Occipital lobe (tissue), 2 donors: ENCODE data around the gene USP44. TPM values are rescaled to one million over a fixed set of nuclear protein-coding genes. Genes with fewer than 3 reads are reported as not detected.
"Not testable (repeated sequence)": the region's sequence is repeated elsewhere in the genome, so short reads cannot be mapped to it uniquely, and the experiment has no call there.

Experiments
- DNase-seq: peaks from one replicate; lab custom pipeline; 2025; lab: John Stamatoyannopoulos, UW
- total RNA-seq: library from RNA; depleted of rRNA; stranded (reverse); fragments of >200 nt; gene quantifications from one replicate; pipeline ENCODE4 v1.2.3, GENCODE V29; 2014

Gene USP44
- total RNA-seq, 1 donor from 2014 or later: 3.6 TPM

- no peak for DNase-seq
These were observed 39.3 kb downstream of the USP44 start for GRCh38 chr12:95511977-95512376.

GRCh38 chr12:95509300-95509699 is 42.0 kb downstream of the USP44 start:
- no peak for DNase-seq

- DNase-seq: no peak
These were observed 44.4 kb downstream of the USP44 start for GRCh38 chr12:95506707-95507523.

- no peak for DNase-seq
These were observed 46.2 kb downstream of the USP44 start for GRCh38 chr12:95505039-95505438.

GRCh38 chr12:95504140-95504539 is 47.1 kb downstream of the USP44 start:
- no peak for DNase-seq

GRCh38 chr12:95499772-95500171 is 51.5 kb downstream of the USP44 start:
- no peak for DNase-seq

- no peak for DNase-seq
These were observed 52.3 kb downstream of the USP44 start for GRCh38 chr12:95498968-95499367.

GRCh38 chr12:95497031-95497430 is 54.2 kb downstream of the USP44 start:
- DNase-seq: no peak

- DNase-seq: no peak
These were observed 55.8 kb downstream of the USP44 start for GRCh38 chr12:95495433-95495832.

GRCh38 chr12:95494888-95495287 is 56.4 kb downstream of the USP44 start:
- DNase-seq: no peak

GRCh38 chr12:95492462-95492861 is 58.8 kb downstream of the USP44 start:
- DNase-seq: no peak

- no peak for DNase-seq
These were observed 64.3 kb downstream of the USP44 start for GRCh38 chr12:95487024-95487423.

- DNase-seq: no peak
These were observed 66.8 kb downstream of the USP44 start for GRCh38 chr12:95484524-95484923.

- DNase-seq: not testable (repeated sequence)
These were observed 68.7 kb downstream of the USP44 start for GRCh38 chr12:95482564-95482963.

GRCh38 chr12:95481888-95482287 is 69.4 kb downstream of the USP44 start:
- DNase-seq: no peak

- DNase-seq: no peak
These were observed 70.2 kb downstream of the USP44 start for GRCh38 chr12:95481072-95481471.

- no peak for DNase-seq
These were observed 71.0 kb downstream of the USP44 start for GRCh38 chr12:95480230-95480629.

GRCh38 chr12:95474660-95474958 is 76.7 kb downstream of the USP44 start:
- no peak for DNase-seq

GRCh38 chr12:95473884-95474659 is 77.2 kb downstream of the USP44 start, which contains the start of gene METAP2:
Gene METAP2, plus strand, starts transcription at chr12:95474152. Its CDS starts 28 bp downstream, at chr12:95474180.
- peak; percentile 96 for DNase-seq

- no peak for DNase-seq
These were observed 77.9 kb downstream of the USP44 start for GRCh38 chr12:95473231-95473883.

GRCh38 chr12:95470300-95470699 is 81.0 kb downstream of the USP44 start:
- no peak for DNase-seq
